Cardiac muscle cell (in vitro differentiated cells and primary cell): ENCODE data around the gene SOD3. TPM values are rescaled to one million over a fixed set of nuclear protein-coding genes. Genes with fewer than 3 reads are reported as not detected.

ENCODE experiments used
- DNase-seq, 2 donors: peaks; one replicate each; pipeline versions ENCODE4 v3.0.0 to v3.0.0-alpha.2; 2010 to 2017; ENCODE audit warnings: low read depth in 1 of 2, low spot score in 1 of 2
- H3K27ac ChIP-seq: fragments of 200-600 bp; sonication (generic); 2 replicates; pipeline ENCODE4 v1.5.1; 2016
- H3K27me3 ChIP-seq: fragments of 200-600 bp; sonication (generic); 2 replicates; pipeline ENCODE4 v1.6.0; 2016; ENCODE audit warnings: control low read depth
- H3K36me3 ChIP-seq: fragments of 200-600 bp; sonication (generic); 2 replicates; pipeline ENCODE4 v1.5.1; 2016; ENCODE audit warnings: control low read depth
- H3K4me1 ChIP-seq: fragments of 200-600 bp; sonication (generic); 2 replicates; pipeline ENCODE4 v1.8.1; 2017; ENCODE audit warnings: low read depth, mild to moderate bottlenecking, mixed run types
- H3K4me3 ChIP-seq: fragments of 200-600 bp; sonication (generic); 2 replicates; pipeline ENCODE4 v1.5.1; 2016; ENCODE audit warnings: mild to moderate bottlenecking
- H3K9me3 ChIP-seq: fragments of 200-600 bp; sonication (generic); 2 replicates; pipeline ENCODE4 v1.5.1; 2017; ENCODE audit warnings: low read depth, mild to moderate bottlenecking, control low read depth
- polyA plus RNA-seq: library from polyadenylated mRNA; unstranded; fragments of >200 nt; fragmentation: Nextera tagmentation; extraction: Ambion mirVana; gene quantifications from 2 replicates; pipeline ENCODE4 v1.2.1, GENCODE V29; 2016
- total RNA-seq: library from RNA; depleted of rRNA; stranded (reverse); fragments of >200 nt; gene quantifications from 2 replicates; pipeline ENCODE4 v1.2.3, GENCODE V29; 2016
- TF ChIP-seq, protein P1 (sequence below): IDR thresholded peaks from 2 replicates; pipeline ENCODE4 v1.5.1; 2012; ENCODE audit warnings: low read depth, mild to moderate bottlenecking, low read length

Gene SOD3
- total and polyA plus RNA-seq, 2 experiments from 2014 or later, result 30.2 to 31.0 TPM

DNA sequence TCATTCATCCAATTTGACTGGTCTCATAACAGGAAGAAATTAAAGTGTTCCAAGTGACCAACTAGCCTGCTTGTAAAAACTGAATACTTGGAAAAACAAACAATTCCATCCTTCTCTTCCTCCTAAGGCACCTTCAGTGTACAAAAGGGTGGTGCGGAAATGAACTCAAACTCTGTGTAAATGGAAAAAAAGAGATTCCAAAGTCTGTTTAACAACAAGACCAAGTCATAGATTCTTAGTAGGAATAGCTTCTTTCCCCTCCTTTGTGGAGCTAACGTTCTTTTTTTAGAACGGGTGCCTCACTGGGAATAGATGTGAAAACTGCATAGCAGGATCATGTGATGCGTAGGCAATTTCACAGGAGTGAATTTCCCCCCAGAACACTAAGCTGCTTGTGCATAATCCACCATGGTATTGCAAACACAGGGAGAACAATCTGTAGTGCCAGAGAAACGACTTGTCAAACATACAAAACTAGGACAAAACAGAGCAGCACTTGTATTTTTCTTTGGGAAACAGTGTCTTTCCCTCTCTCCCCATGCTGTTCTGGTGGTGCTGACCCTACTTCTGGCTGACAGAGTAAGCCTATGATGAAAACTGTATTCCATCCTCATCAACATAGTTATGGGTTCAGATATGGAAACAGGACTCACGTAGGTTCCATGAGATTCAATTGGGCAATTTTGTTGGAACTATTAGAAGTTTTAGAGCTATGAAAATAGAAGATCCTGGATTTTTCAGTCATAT lies 13.2 kb upstream of the SOD3 start:
- no peak overlapping the region for H3K27ac ChIP-seq
- peak in 1 of 2 donors; percentile 8 for DNase-seq
- H3K27me3 ChIP-seq, result no peaks in the 10 kb centered on the region
- no peaks in the 10 kb centered on the region for H3K36me3 ChIP-seq
- H3K9me3 ChIP-seq, result no peaks in the 10 kb centered on the region
- H3K4me3 ChIP-seq, result no peak overlapping the region
- no peaks in the 10 kb centered on the region for H3K4me1 ChIP-seq
- TF ChIP-seq, protein P1, sequence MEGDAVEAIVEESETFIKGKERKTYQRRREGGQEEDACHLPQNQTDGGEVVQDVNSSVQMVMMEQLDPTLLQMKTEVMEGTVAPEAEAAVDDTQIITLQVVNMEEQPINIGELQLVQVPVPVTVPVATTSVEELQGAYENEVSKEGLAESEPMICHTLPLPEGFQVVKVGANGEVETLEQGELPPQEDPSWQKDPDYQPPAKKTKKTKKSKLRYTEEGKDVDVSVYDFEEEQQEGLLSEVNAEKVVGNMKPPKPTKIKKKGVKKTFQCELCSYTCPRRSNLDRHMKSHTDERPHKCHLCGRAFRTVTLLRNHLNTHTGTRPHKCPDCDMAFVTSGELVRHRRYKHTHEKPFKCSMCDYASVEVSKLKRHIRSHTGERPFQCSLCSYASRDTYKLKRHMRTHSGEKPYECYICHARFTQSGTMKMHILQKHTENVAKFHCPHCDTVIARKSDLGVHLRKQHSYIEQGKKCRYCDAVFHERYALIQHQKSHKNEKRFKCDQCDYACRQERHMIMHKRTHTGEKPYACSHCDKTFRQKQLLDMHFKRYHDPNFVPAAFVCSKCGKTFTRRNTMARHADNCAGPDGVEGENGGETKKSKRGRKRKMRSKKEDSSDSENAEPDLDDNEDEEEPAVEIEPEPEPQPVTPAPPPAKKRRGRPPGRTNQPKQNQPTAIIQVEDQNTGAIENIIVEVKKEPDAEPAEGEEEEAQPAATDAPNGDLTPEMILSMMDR, result no peak

GRCh38 chr4:24783506-24783905 lies 11.9 kb upstream of the SOD3 start:
- Histone ChIP-seq H3K4me1 (no peaks in the 10 kb centered on the region), H3K9me3 (no peaks in the 10 kb centered on the region), H3K36me3 (no peaks in the 10 kb centered on the region), H3K27me3 (no peaks in the 10 kb centered on the region), H3K4me3 (no peak overlapping the region), H3K27ac (no peak overlapping the region)
- no peak for DNase-seq
- TF ChIP-seq, protein P1, result no peak

DNA sequence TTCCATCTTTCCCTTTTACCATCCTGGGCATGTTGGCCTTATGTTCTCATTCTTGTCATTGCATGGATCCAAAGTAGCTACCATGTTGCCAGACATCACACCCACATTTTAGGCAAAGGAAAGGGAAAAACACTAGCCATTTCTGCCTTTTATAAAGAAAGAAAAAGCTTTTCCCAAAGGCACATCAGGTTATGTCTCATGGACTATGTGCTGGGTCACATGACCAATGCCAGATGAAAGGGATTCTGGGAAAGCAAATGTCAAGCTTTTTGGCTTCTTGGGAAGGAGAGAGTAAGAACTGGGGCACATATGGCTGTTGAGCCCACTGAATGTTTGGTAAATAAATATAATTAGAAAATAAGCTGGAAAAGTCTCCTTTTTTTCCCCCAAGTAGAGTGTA lies 4.3 kb upstream of the SOD3 start:
- no peak for DNase-seq
- no peak overlapping the region for H3K27ac ChIP-seq
- TF ChIP-seq, protein P1, result no peak

DNA sequence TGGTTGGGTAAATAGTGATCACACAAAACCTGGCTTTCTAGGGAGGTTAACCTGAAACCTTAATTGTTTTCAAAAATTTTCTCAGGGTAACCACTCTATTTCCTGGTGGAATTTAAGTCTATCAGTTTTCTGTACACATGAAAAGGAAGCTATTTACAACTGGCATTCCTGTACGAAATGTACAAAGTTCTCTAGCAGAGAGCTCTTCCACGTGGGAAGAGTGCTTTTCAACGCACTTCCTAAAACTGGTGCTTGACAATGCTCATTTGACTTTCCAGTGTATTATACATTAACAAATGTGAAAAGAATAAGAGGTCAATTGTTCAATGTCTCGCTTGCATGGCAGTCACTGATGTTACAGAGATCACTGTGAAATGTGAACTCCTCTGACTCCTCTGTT lies 2.8 kb upstream of the SOD3 start:
- H3K36me3 ChIP-seq, result no peaks in the 10 kb centered on the region
- H3K9me3 ChIP-seq, result no peaks in the 10 kb centered on the region
- H3K4me1 ChIP-seq, result peaks cover 32% of the 10 kb centered on the region
- TF ChIP-seq, protein P1, result no peak
- H3K27me3 ChIP-seq, result no peaks in the 10 kb centered on the region
- H3K27ac ChIP-seq, result no peak overlapping the region
- no peak overlapping the region for H3K4me3 ChIP-seq
- DNase-seq, result no peak

More for the DNA sequence above, 4.3 kb upstream of the SOD3 start:
- no peaks in the 10 kb centered on the region for H3K9me3 ChIP-seq
- H3K27me3 ChIP-seq, result no peaks in the 10 kb centered on the region
- H3K36me3 ChIP-seq, result no peaks in the 10 kb centered on the region
- H3K4me1 ChIP-seq, result peaks cover 31% of the 10 kb centered on the region
- no peak overlapping the region for H3K4me3 ChIP-seq

DNA sequence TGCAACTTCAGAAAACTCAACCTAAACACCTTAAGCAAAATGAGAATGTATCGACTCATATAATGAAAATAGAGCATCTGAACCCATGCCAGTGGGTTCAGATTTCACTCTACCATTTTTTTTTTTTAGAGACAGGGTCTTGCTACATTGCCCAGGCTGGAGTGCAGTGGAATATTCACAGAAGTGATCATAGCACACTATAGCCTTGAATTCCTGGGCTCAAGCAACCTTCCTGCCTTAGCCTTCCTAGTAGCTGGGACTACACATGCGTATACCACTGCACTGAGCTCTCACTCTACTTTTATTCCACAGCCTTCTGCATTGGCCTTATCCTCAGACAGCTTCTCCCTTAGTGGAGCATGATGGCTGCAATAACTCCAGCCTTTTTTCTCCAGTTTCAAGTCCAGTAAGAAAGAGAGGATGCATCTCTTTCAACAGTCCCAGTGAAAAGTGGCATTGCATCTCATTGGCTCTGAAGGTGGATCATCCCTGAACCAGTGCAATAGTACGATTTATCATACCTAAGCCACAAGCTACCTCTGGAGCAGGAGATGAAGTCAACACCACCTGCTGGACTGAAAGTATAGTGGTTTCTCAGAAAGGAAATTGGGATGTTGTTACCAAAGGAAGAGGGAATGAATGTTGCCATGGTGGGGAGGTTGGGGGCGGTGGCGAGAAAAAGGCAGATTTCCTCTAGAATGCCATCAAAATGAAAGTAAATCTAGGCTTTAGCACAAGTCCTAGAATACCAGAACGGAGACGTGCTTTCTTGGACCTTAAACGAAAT lies 2.0 kb upstream of the SOD3 start:
- Histone ChIP-seq H3K27ac (peak overlapping the region; percentile 86), H3K36me3 (no peaks in the 10 kb centered on the region), H3K4me1 (peaks cover 32% of the 10 kb centered on the region), H3K4me3 (no peak overlapping the region), H3K27me3 (no peaks in the 10 kb centered on the region), H3K9me3 (no peaks in the 10 kb centered on the region)
- peak in 1 of 2 donors; percentile 11 for DNase-seq
- TF ChIP-seq, protein P1, result peak; percentile 33
